NB4 (cell line): ENCODE results near the gene PFAS.

Source experiments
- MYC ChIP-seq: IDR thresholded peaks from 2 replicates; pipeline ENCODE4 v1.6.1; 2011; ENCODE audit warnings: low read depth, low read length
- POLR2A ChIP-seq: IDR thresholded peaks from 2 replicates; pipeline ENCODE4 v1.6.1; 2011; ENCODE audit warnings: mild to moderate bottlenecking; ENCODE audit not compliant: insufficient read length; ENCODE audit errors: extremely low read depth
- TF ChIP-seq, protein P1 (sequence below): IDR thresholded peaks from one replicate; pipeline ENCODE4 v1.5.1; 2012; ENCODE audit warnings: low read depth, low read length

- TF ChIP-seq, protein P1, sequence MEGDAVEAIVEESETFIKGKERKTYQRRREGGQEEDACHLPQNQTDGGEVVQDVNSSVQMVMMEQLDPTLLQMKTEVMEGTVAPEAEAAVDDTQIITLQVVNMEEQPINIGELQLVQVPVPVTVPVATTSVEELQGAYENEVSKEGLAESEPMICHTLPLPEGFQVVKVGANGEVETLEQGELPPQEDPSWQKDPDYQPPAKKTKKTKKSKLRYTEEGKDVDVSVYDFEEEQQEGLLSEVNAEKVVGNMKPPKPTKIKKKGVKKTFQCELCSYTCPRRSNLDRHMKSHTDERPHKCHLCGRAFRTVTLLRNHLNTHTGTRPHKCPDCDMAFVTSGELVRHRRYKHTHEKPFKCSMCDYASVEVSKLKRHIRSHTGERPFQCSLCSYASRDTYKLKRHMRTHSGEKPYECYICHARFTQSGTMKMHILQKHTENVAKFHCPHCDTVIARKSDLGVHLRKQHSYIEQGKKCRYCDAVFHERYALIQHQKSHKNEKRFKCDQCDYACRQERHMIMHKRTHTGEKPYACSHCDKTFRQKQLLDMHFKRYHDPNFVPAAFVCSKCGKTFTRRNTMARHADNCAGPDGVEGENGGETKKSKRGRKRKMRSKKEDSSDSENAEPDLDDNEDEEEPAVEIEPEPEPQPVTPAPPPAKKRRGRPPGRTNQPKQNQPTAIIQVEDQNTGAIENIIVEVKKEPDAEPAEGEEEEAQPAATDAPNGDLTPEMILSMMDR = no peak
- TF ChIP-seq POLR2A (no peak), MYC (no peak)
Observed at GRCh38 chr17:8294361-8294760, 45.3 kb downstream of the PFAS start.
